GM06990 (cell line): ENCODE data around the gene DTWD2.

ENCODE experiments used
- DNase-seq: peaks from one replicate; pipeline ENCODE4 v3.0.0-alpha.2; 2011; ENCODE audit not compliant: insufficient read length; ENCODE audit errors: extremely low read depth
- H3K27me3 ChIP-seq: replicated peaks from 2 replicates; pipeline ENCODE4 v1.6.0; 2011; ENCODE audit warnings: low read length; ENCODE audit not compliant: control insufficient read depth, insufficient read depth
- H3K36me3 ChIP-seq: 2 replicates; pipeline ENCODE4 v1.5.1; 2011; ENCODE audit warnings: low read length; ENCODE audit not compliant: control insufficient read depth, insufficient read depth
- H3K4me3 ChIP-seq: replicated peaks from 2 replicates; pipeline ENCODE4 v1.5.1; 2011; ENCODE audit warnings: low read depth, mild to moderate bottlenecking, control low read depth, low read length
- CTCF ChIP-seq: IDR thresholded peaks from 2 replicates; pipeline ENCODE4 v1.5.1; 2011; ENCODE audit warnings: low read length, control low read depth, mild to moderate bottlenecking, inconsistent platforms; ENCODE audit not compliant: insufficient read depth, poor library complexity, severe bottlenecking

Gene DTWD2

GRCh38 chr5:119031905-119032304 lies 43.6 kb upstream of the DTWD2 start:
- DNase-seq = peak; percentile 37
- Histone ChIP-seq H3K36me3 (no peaks in the 10 kb centered on the region), H3K4me3 (no peak overlapping the region), H3K27me3 (no peaks in the 10 kb centered on the region)
- TF ChIP-seq CTCF = no peak

- no peaks in the 10 kb centered on the region for H3K36me3 ChIP-seq
- peak; percentile 74 for DNase-seq
- no peak for TF ChIP-seq CTCF
- H3K4me3 ChIP-seq = no peak overlapping the region; the same call in 1 of the 2 replicates
- no peaks in the 10 kb centered on the region for H3K27me3 ChIP-seq
Observed at GRCh38 chr5:119031011-119031886, 42.9 kb upstream of the DTWD2 start.

- DNase-seq = no peak
- no peaks in the 10 kb centered on the region for H3K36me3 ChIP-seq
- no peak overlapping the region for H3K4me3 ChIP-seq
- TF ChIP-seq CTCF = no peak
- H3K27me3 ChIP-seq = no peaks in the 10 kb centered on the region
Observed at GRCh38 chr5:119028575-119028974, 40.2 kb upstream of the DTWD2 start.

- Histone ChIP-seq H3K27me3 (no peaks in the 10 kb centered on the region), H3K36me3 (no peaks in the 10 kb centered on the region), H3K4me3 (no peak overlapping the region)
- no peak for TF ChIP-seq CTCF
- no peak for DNase-seq
Observed at GRCh38 chr5:119022773-119023172, 34.4 kb upstream of the DTWD2 start.

GRCh38 chr5:119022017-119022745 lies 33.8 kb upstream of the DTWD2 start:
- DNase-seq = no peak
- Histone ChIP-seq H3K4me3 (no peak overlapping the region), H3K27me3 (no peaks in the 10 kb centered on the region), H3K36me3 (no peaks in the 10 kb centered on the region)
- TF ChIP-seq CTCF = peak; percentile 46
